ENCODE measurements around the gene PSMD14.

The PSMD14 gene

DNA sequence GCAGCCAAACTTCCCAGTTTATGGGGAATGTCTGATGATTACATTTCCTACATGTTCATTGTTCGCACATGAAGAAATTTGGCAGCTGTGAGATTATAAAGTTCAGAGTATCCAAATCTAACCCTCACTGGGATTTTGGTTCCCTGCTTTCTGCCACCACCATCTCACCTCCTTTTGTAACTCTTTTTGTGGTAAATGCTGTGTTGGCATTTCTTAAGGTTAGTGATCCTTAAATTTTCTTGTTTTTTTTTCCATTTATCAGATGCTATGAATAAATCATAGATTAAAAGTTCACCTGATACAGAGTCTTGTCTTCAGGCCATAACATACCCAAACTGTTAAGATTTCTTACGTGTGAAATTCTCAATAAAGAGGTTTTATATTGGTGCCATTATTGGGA is 99.4 kb downstream of the PSMD14 start:
- no peak for DNase-seq
- Histone ChIP-seq H3K79me1 (ENCODE audit: low read length) (no peaks in the 10 kb centered on the region), H3K4ac (ENCODE audit: low read depth, low read length) (no peak overlapping the region), H3K27ac (ENCODE audit: low read depth, low read length) (no peak overlapping the region), H3K9ac (ENCODE audit: low read length) (no peak overlapping the region), H2BK120ac (ENCODE audit: low read depth, low read length) (no peak overlapping the region), H3K79me2 (ENCODE audit: control insufficient read depth, insufficient read depth, low read length) (no peaks in the 10 kb centered on the region), H2AK5ac (ENCODE audit: low read length) (no peak overlapping the region), H2BK5ac (ENCODE audit: low read length) (no peak overlapping the region), H4K8ac (ENCODE audit: low read depth, low read length) (no peak overlapping the region), H3K4me2 (ENCODE audit: low read length) (no peak overlapping the region), H3K4me1 (ENCODE audit: control insufficient read depth, low read depth, low read length) (no peaks in the 10 kb centered on the region), H3K4me3 (ENCODE audit: low read length) (no peak overlapping the region), H3K27me3 (ENCODE audit: insufficient read depth, low read length, poor library complexity) (no peaks in the 10 kb centered on the region), H2BK15ac (replicated peaks; ENCODE audit: low read depth) (no peak overlapping the region), H3K18ac (ENCODE audit: low read length) (no peak overlapping the region), H4K5ac (ENCODE audit: low read length) (no peak overlapping the region), H3K56ac (ENCODE audit: low read length) (no peak overlapping the region), H3K23ac (ENCODE audit: low read length) (no peak overlapping the region), H3K36me3 (ENCODE audit: control insufficient read depth, insufficient read depth, low read length) (no peaks in the 10 kb centered on the region)
- no CpG with 5 or more reads among the region's 2 CpGs for WGBS (ENCODE audit: extremely low coverage, insufficient coverage, low lambda C conversion rate)

DNA sequence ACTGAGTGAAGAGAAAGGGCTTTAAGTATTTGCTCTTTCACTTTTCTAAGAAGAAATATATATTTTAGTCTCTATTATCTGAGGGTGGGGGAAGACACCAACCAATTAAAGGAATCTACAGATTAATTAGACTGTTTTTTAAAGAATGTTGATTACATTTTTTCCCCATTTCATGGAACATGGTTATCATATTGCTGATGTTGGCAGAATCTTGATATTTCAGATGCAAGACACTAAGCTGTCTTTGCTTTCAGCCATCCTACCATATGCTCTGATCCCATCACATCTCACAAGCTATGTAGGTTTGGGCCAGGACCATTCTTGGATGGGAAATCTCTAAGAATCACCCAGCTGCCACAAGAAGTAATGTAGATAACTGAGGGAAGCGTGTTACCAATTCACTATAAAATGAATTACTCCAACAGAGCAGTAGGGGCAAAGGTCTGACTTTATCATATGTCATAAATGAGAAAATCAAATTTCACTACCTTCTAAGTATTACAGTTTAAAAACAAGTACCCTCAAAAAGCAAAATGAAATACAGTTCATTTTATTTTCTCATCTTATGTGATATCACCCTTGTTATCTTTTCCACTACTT is 101.2 kb downstream of the PSMD14 start:
- H3K79me2 ChIP-seq (ENCODE audit: control insufficient read depth, insufficient read depth, low read length) = no peaks in the 10 kb centered on the region
- DNase-seq = no peak
- no peak overlapping the region for H2BK120ac ChIP-seq (ENCODE audit: low read depth, low read length)
- H3K36me3 ChIP-seq (ENCODE audit: control insufficient read depth, insufficient read depth, low read length) = no peaks in the 10 kb centered on the region
- no peak overlapping the region for H3K23ac ChIP-seq (ENCODE audit: low read length)
- no peak overlapping the region for H3K56ac ChIP-seq (ENCODE audit: low read length)
- peaks cover 2% of the 10 kb centered on the region for H3K4me1 ChIP-seq (ENCODE audit: control insufficient read depth, low read depth, low read length)
- no peak overlapping the region for H4K5ac ChIP-seq (ENCODE audit: low read length)
- H3K27ac ChIP-seq (ENCODE audit: low read depth, low read length) = no peak overlapping the region
- no CpG with 5 or more reads among the region's 1 CpG for WGBS (ENCODE audit: extremely low coverage, insufficient coverage, low lambda C conversion rate)
- H3K4me2 ChIP-seq (ENCODE audit: low read length) = no peak overlapping the region
- peaks cover 2% of the 10 kb centered on the region for H3K27me3 ChIP-seq (ENCODE audit: insufficient read depth, low read length, poor library complexity)
- H3K4me3 ChIP-seq (ENCODE audit: low read length) = no peak overlapping the region
- H2BK5ac ChIP-seq (ENCODE audit: low read length) = no peak overlapping the region
- no peak overlapping the region for H4K8ac ChIP-seq (ENCODE audit: low read depth, low read length)
- H3K79me1 ChIP-seq (ENCODE audit: low read length) = no peaks in the 10 kb centered on the region
- H2AK5ac ChIP-seq (ENCODE audit: low read length) = no peak overlapping the region
- no peak overlapping the region for H3K9ac ChIP-seq (ENCODE audit: low read length)
- H3K18ac ChIP-seq (ENCODE audit: low read length) = no peak overlapping the region
- H3K4ac ChIP-seq (ENCODE audit: low read depth, low read length) = no peak overlapping the region
- no peak overlapping the region for H2BK15ac ChIP-seq (replicated peaks; ENCODE audit: low read depth)

DNA sequence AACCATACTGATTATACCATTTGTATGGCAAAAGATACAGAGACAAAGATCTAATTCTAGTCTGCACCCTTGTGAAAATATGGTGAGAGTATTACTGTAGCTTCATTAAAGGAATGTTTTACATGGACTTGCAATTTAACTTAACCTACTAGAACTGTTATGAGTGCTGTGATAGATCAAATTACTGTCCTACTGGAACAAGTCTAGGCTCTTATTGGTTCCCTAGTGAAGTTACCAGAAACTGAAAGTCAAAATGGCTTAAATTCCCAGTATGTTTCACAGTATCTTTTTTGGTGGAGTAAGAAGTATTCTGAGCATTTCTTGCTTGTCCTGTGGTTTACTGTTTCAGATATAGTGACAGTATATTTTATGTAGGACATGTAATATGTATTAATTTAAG is 104.1 kb downstream of the PSMD14 start:
- Histone ChIP-seq H2BK120ac (ENCODE audit: low read depth, low read length) (no peak overlapping the region), H2AK5ac (ENCODE audit: low read length) (no peak overlapping the region), H3K79me2 (ENCODE audit: control insufficient read depth, insufficient read depth, low read length) (no peaks in the 10 kb centered on the region), H3K27me3 (ENCODE audit: insufficient read depth, low read length, poor library complexity) (peaks cover 22% of the 10 kb centered on the region), H3K36me3 (ENCODE audit: control insufficient read depth, insufficient read depth, low read length) (no peaks in the 10 kb centered on the region), H3K56ac (ENCODE audit: low read length) (no peak overlapping the region), H3K4me1 (ENCODE audit: control insufficient read depth, low read depth, low read length) (peaks cover 11% of the 10 kb centered on the region), H3K18ac (ENCODE audit: low read length) (no peak overlapping the region), H3K27ac (ENCODE audit: low read depth, low read length) (no peak overlapping the region), H3K4me3 (ENCODE audit: low read length) (no peak overlapping the region), H3K4ac (ENCODE audit: low read depth, low read length) (no peak overlapping the region), H3K9ac (ENCODE audit: low read length) (no peak overlapping the region), H2BK15ac (replicated peaks; ENCODE audit: low read depth) (no peak overlapping the region), H3K23ac (ENCODE audit: low read length) (no peak overlapping the region), H3K79me1 (ENCODE audit: low read length) (no peaks in the 10 kb centered on the region), H3K4me2 (ENCODE audit: low read length) (no peak overlapping the region), H4K8ac (ENCODE audit: low read depth, low read length) (no peak overlapping the region), H2BK5ac (ENCODE audit: low read length) (no peak overlapping the region), H4K5ac (ENCODE audit: low read length) (no peak overlapping the region)
- DNase-seq = no peak

DNA sequence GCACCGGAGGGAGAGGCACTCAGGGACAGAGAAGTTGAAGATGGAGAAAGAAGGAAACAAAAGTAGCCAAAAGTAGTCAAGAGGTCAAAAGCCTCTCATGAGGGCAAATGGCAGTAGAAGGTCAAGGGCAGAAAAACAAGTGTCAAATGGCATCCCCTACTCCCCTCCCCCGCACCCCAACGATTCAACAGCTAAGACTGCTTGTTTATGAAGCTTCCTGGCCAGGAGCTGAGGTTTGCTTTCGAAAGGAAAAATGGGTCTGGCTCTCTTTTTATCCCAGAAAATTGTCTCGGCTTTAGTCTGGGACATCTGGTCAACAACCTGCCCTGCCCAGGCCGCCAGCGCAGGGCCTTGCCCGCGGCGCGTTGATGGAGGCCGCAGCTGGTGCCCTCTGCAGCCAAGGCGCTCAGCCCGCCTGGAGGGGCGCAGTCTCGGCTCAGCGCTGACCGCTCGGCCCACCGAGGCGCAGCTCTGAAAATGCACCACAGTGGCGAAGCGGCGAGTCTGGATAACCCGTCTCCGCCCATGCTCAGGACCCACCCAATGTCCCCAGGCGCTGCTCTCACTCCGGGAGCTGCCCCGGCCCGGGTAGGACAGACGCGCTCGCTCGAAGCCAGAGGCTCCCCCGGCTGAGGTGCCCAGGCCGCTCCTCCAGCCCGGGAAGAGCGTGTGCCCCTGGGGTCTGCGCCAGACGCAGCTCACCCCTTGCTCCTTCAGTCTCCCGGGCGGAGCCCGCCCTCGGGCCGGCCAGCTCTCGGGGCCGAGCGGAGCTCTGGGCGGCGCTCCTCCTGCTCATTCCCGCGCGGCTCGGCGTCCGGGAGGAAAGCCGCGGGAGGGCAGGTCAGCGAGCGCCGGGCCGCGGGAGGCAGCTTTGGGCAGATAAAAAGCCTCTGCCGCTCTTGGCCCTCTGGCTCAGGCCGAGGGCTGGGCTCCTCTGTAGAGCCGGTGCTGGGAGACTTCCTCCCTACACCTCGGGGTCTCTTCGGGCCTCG is 106.1 kb downstream of the PSMD14 start:
- Histone ChIP-seq H3K56ac (ENCODE audit: low read length) (peak overlapping the region; percentile 84), H4K5ac (ENCODE audit: low read length) (no peak overlapping the region), H2AK5ac (ENCODE audit: low read length) (no peak overlapping the region), H4K8ac (ENCODE audit: low read depth, low read length) (no peak overlapping the region), H3K23ac (ENCODE audit: low read length) (no peak overlapping the region), H3K27me3 (ENCODE audit: insufficient read depth, low read length, poor library complexity) (peaks cover 30% of the 10 kb centered on the region), H3K79me2 (ENCODE audit: control insufficient read depth, insufficient read depth, low read length) (no peaks in the 10 kb centered on the region), H3K27ac (ENCODE audit: low read depth, low read length) (no peak overlapping the region), H2BK15ac (replicated peaks; ENCODE audit: low read depth) (no peak overlapping the region), H3K18ac (ENCODE audit: low read length) (peak overlapping the region; percentile 15), H3K4me3 (ENCODE audit: low read length) (no peak overlapping the region), H2BK5ac (ENCODE audit: low read length) (no peak overlapping the region), H3K4me2 (ENCODE audit: low read length) (peak overlapping the region; percentile 68), H2BK120ac (ENCODE audit: low read depth, low read length) (no peak overlapping the region), H3K4ac (ENCODE audit: low read depth, low read length) (no peak overlapping the region), H3K4me1 (ENCODE audit: control insufficient read depth, low read depth, low read length) (peaks cover 16% of the 10 kb centered on the region), H3K36me3 (ENCODE audit: control insufficient read depth, insufficient read depth, low read length) (no peaks in the 10 kb centered on the region), H3K79me1 (ENCODE audit: low read length) (no peaks in the 10 kb centered on the region), H3K9ac (ENCODE audit: low read length) (peak overlapping the region; percentile 63)
- peak; percentile 79 for DNase-seq
- no CpG with 5 or more reads among the region's 69 CpGs for WGBS (ENCODE audit: extremely low coverage, insufficient coverage, low lambda C conversion rate)

DNA sequence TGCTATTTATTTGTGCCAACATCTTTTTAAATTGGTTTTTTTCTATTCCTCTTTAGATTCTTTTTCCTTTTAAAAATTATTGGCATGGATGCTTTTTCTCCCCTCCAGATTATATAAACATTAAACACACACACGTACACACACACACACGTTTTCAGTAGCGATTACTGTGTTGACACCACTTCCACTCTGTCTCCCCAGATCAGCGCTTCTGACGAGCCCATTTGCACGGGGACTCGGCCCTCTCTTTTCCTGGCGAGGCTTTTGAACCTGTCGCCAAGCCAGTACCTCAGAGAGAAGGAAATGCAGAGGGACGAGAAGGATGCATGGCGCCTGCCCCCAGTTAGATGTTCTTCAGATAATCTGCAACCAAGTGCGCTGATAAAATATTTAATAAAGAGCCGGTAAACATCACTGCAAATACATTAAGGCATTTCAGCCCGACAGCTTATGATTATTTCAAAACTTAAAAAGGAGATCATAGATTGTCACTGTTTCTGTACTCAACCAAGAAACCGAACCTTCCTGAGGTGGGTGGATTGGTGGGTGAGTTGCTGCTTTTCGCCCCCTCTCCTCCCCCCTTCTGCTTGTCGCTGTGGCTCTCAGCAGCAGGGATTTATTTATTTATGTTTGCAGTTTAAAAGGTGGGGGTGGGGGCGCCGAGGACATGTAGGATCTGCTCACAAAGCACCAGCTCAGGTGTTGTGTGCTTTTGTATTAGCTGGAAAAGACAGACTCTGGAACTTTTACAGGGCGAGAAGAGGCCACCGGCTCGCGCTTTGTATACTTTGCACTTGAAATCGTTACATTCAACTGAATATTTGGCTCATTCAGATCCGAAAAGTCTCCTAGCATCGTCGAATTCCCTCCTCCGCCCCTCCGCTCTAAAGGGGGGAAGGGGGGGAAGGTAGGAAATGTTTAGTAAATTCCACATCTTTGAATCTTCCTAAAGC is 107.1 kb downstream of the PSMD14 start:
- Histone ChIP-seq H3K36me3 (ENCODE audit: control insufficient read depth, insufficient read depth, low read length) (no peaks in the 10 kb centered on the region), H3K56ac (ENCODE audit: low read length) (peak overlapping the region; percentile 84), H3K23ac (ENCODE audit: low read length) (no peak overlapping the region), H3K27ac (ENCODE audit: low read depth, low read length) (no peak overlapping the region), H3K27me3 (ENCODE audit: insufficient read depth, low read length, poor library complexity) (peaks cover 34% of the 10 kb centered on the region), H3K4me1 (ENCODE audit: control insufficient read depth, low read depth, low read length) (peaks cover 16% of the 10 kb centered on the region), H4K8ac (ENCODE audit: low read depth, low read length) (no peak overlapping the region), H3K79me2 (ENCODE audit: control insufficient read depth, insufficient read depth, low read length) (no peaks in the 10 kb centered on the region), H2AK5ac (ENCODE audit: low read length) (no peak overlapping the region), H2BK120ac (ENCODE audit: low read depth, low read length) (no peak overlapping the region), H3K4ac (ENCODE audit: low read depth, low read length) (no peak overlapping the region), H3K18ac (ENCODE audit: low read length) (no peak overlapping the region), H3K79me1 (ENCODE audit: low read length) (no peaks in the 10 kb centered on the region), H3K4me3 (ENCODE audit: low read length) (no peak overlapping the region), H4K5ac (ENCODE audit: low read length) (no peak overlapping the region), H2BK15ac (replicated peaks; ENCODE audit: low read depth) (no peak overlapping the region), H3K4me2 (ENCODE audit: low read length) (peak overlapping the region; percentile 68), H2BK5ac (ENCODE audit: low read length) (no peak overlapping the region), H3K9ac (ENCODE audit: low read length) (no peak overlapping the region)
- WGBS (ENCODE audit: extremely low coverage, insufficient coverage, low lambda C conversion rate) = no CpG with 5 or more reads among the region's 29 CpGs
- peak; percentile 55 for DNase-seq
